Fibroblast of skin of right biceps (primary cell): ENCODE data around the gene B4GALT6.

ENCODE experiments used
- DNase-seq: peaks from one replicate; pipeline ENCODE4 v3.0.0-alpha.2; 2013

The B4GALT6 gene

DNA sequence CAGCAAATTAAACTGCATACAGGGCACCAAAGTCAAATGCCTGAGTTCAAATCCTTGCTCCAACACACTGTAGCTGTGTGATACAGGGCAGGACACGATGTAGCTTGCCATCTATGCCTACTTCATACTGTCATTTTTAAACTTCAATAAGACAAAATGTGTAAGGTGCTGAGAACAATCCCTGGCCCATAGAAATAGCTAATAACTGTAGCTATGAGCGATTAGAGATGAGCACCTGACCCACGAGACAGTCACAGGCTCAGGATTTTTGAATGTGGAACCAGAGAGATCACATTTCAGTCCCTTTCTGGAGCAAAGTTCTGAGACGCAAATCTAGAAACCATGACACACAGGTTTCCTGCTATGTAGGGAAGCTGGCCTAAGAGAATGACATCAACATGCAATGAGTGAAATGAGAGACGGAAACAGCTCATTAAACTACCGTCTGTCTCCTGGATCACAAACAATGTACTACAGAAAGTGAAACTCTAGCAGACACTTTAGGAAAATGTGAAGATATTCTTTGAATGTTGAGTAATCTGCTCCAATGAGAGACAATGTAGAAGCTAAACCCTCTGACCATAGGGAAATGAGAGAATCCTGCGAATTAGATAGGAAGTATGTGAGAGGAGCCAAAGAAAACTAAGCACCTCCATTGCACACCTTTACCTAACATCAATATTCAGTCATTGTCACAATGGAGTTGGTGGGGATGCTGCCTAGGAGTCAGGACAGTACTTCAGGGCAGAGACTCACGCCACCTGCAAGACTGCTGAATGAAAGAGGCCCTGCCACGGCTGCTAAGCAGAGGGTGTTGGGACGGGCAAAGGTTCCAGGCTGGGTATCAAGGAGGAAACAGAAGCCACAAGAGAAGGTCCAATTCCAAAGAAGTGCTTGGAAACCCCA lies 25.5 kb downstream of the B4GALT6 start:
- peak; percentile 18 for DNase-seq

GRCh38 chr18:31657823-31658669 lies 26.3 kb downstream of the B4GALT6 start:
- DNase-seq: no peak

GRCh38 chr18:31656754-31657153 lies 27.6 kb downstream of the B4GALT6 start:
- no peak for DNase-seq

GRCh38 chr18:31655354-31655753 lies 29.0 kb downstream of the B4GALT6 start:
- DNase-seq: no peak

DNA sequence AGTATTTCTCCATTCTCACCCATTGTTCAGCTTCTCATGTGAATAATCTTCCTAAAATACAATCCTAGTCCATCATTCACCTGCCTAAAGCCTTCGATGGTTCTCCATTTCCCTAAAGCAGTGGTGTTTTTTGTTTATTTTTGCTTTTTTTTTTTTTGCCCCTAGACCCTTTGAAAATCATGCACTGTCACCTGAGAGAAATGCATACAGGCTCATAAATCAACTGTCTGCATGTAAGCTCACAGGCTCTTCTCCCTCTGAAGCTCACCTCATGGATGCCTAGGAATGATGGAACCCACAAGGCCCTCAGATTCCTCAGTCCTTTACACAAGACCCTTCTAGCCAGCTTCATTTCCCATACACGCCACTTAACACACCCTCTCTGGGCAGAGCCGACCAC lies 31.5 kb downstream of the B4GALT6 start:
- DNase-seq: no peak

DNA sequence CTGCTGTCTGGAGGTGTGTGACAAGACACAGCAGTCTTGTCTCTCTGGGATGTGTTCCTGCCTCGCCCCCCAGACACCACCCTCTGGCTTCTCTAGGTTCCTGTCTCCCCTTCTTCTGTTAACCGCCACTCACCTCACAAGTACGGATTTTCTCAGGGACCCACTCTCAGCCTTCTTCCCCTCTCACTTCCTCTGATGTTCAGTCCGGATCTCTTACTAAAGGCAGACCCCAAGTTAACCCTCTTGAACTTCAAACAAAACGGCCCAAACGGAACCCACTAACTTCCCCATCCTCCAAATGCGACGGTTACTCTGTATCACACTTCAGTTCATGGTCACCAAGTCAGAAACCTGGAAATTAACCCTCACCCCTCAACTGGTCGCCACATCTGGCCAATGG lies 32.0 kb downstream of the B4GALT6 start:
- no peak for DNase-seq

DNA sequence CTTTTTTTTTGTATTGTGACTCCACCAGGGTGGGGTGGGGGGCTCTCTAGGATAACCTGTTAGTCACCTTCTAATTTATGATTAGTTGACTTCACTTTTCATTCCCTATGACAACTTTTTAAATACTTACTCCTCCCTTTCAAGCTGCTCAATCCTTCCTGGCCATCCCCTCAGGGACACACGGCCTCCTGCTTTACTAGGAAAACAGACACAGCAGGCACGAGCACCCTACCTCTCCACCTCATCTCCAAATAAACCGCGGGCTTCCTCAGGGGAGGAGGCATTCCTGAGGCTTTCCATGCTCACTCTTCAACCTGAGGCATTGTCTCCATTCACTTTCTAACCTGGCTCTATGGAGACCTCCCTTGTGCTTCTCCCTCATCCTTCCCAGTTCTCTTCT lies 33.0 kb downstream of the B4GALT6 start:
- DNase-seq: no peak

DNA sequence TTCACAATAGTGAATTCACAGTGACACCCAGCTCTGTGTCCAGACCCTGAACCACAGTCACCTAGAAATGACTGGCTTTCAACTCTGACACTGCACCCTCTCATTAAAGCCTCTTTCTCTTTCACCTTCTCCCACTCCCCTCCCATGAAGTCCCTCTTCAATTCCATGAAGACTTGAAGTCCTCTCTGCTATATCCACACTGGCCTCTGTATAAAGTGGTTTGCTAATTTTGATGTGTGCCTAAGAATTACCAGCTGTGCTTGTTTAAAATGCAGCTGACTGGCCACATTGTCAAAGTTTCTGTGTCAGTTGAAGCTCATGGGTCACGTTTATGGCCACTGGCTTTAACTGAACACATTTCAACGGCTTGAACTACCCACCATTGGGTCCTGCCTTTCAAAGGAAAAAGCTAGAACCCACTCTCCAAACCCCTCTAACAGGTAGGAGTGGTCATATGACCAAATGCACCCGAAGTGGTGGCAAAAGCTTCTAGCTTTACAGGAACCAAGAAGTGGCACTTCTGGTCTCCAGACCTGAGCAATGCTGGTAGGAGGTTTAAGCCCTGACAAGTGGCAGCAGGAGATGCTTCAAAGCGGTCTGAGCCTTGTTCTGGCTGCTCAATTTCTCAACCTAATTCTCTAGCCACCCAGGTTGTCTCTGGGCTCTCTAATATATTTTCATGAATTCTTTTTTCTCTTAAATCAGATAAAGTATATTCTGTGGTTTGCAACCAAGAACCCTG lies 34.2 kb downstream of the B4GALT6 start:
- DNase-seq: no peak

DNA sequence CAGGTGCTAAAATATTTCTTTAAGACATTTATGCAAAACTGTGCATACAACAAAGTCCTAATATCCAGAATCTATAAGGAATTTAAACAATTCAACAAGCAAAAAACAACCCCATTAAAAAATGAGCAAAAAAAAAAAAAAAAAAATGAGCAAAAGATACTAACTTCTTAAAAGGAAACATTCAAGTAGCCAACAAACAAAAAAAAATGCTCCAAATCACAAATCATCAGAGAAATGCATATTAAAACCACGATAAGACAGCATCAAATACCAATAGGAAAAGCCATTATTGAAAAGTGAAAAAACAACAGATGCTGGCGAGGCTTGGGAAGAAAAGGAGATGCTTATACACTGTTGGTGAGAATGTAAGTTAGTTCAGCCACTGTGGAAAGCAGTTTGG lies 34.9 kb downstream of the B4GALT6 start:
- no peak for DNase-seq

DNA sequence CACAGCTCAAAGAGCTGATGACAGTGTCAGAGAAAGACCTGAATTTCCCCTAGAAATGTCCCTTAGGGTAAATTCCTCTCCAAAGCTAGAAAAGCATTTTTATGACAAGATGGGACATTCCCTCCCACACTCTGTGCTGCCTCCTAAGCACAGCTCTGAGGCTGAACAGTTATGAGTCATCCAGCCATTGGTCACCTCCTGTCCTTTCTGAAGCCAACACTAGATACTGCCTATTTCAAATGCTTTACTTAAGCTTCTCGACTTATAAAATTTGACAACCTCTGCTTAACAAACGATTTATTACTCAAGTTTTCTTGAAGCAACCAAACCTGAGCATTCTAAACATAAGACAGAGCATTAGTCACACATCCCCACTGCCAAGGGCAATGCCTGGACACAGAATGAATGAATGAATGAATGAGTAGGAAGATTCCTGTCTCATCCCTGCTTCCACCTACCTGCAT lies 35.4 kb downstream of the B4GALT6 start:
- DNase-seq: peak; percentile 47

- DNase-seq: no peak
Observed at GRCh38 chr18:31648458-31648857, 35.9 kb downstream of the B4GALT6 start.

DNA sequence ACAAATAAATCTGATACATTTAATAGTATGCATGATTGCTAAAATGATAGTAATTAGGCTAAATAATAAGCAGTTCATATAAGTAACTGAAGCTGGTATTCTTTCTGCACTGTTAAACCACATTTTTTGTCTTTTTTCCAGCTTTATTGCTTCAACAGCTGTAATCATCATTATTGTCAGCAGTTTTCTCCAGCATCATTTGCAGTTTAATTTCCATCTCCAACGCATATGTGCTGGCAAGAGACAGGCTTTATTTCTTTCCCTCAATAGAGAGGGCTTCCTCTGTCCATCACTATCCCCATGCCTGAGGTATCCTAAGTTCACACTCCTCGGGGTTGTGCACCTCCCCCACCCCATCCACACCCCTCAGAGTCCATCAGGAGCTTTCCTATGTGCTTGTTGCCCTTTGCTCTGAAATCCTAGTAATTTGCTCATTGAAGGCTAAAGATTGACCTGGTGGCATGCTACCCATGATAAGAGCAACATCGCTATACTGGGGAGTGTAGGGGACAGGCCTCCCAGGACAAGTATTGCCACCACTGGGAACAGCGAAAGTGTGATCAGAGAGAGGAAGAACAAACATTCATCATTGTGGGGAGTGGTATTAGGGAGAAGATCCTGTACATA lies 37.1 kb downstream of the B4GALT6 start:
- no peak for DNase-seq

DNA sequence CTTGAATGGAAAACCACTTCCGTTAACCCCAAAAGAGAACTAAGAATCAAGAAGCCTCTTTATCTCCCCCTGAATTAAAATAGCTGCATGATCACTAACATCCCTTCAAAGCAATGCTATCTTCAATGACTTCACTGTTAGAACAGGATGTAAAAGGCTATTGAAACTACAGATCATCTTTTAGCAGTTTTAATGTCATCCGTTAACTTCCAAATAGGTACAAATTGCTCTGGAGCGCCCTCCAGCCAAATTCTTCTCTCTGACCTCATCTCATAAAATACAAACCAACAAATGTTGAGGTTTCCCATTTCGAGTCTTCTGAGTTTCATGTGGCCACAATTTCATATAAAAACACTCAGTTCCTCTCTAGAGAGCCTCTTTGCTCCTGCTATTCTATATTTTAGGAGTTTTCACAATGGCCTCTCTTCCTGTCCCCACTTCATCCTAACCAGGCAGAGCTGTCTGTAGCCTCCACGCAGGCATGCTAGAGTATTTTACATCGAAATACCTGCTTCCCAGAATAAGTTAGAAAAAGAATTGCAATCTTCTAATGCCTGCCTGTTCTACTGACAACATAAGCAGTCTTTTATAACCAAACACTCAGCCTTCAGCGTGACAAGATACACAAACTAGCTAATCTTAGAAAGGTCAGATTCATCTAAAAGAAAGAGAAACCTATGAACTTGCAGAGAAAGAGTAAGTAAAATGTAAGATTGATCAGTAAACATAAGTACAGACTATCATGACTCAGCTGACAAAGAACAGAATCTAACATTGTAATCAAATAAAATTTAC lies 37.9 kb downstream of the B4GALT6 start:
- DNase-seq: no peak

GRCh38 chr18:31645411-31645810 lies 39.0 kb downstream of the B4GALT6 start:
- DNase-seq: no peak

- peak; percentile 33 for DNase-seq
Observed at GRCh38 chr18:31643003-31643402, 41.4 kb downstream of the B4GALT6 start.

DNA sequence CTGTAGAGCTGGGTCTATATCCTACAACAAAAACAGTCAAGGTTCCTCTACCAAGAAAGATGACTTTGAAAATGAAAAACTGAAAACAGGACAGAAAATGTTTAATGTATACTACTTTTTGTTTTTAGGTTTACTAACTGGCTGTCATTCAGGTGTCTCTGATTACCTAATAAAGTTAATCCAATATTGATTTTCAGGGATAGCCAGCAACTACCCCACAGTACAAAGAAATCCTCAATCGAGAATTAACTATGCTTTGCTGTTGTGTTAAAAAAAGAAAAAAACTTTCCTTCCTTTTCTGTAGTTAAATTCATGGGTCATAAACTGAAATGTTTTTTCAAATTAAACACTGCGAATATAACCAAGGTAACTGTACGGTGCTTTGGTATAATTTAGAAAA lies 46.9 kb downstream of the B4GALT6 start:
- DNase-seq: no peak

DNA sequence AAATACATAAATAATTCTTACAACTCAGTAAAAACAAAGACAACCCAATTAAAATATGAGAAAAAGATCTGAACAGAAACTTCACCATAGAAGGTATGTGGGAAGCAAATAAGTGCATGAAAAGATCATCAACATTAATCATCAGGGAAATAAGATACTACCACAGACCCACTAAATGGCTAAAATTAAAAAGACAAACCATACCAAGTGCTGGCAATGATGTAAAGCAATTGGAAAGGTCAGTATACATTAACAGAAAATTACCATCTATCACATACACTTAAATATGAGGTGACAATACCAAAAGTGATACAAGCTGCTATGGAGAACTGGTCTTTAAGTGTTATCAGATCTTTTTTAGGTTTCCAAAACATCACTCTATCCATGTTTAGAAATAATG lies 48.0 kb downstream of the B4GALT6 start:
- DNase-seq: no peak

DNA sequence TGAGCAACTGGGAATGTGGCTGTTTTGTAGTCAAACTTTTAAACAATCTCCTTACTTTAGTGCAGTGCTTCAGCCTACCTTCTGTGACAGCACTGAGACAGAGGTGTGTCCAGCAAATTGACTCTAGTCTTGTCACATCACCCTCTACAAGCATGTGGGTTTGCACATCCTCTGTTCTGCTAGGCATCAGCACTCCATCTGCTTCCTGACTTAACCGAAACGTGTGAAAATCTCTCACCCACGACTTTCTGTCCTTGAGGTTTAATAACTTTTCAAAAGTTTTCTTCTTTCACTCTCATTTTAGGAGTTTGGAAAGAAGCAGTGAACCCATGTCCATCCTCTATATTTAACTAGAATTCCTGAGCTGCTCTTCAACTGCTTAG lies 50.1 kb downstream of the B4GALT6 start:
- no peak for DNase-seq

DNA sequence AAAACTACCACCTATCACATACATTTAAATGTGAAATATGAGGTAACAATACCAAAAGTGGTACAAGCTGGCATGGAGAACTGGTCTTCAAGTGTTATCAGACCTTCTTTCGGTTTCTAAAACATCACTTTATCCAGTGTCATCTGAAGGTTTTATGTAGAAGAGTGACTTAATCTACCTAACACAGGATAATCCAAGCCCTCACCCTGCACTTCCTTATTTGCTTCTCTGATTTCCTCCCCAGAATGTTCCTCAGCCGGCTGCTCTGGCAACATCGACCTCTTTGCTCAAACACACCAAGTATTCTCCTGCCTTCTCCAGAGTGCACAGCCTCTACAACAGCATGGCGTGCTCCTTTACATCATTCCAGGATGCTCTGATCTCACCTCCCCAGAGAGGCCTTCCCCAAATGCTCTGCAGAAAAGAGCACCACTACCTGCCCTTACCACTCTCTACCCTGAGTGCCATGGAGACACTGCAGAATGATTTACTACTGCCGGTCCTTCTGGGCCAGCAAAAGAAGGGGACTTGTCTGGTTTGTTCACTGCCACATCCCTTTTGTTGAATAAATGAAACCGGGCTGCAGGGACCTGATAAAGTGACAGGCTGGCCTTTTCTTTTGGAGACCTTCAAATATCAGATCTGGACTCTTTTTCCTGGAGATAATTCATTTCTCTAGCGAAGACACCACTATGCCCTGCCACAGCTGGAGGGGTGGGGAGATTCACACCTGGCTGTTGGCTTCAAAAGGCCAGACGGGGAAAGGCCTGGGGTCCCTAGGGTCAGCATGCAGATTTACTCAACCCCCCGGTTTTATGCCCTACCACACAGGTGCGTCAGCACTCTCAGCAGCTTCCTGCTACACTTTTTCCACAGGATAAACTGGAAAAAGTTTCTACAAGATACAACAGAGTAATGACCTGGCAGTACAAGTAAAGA lies 50.7 kb downstream of the B4GALT6 start:
- no peak for DNase-seq

GRCh38 chr18:31632356-31632755 lies 52.0 kb downstream of the B4GALT6 start:
- DNase-seq: no peak

DNA sequence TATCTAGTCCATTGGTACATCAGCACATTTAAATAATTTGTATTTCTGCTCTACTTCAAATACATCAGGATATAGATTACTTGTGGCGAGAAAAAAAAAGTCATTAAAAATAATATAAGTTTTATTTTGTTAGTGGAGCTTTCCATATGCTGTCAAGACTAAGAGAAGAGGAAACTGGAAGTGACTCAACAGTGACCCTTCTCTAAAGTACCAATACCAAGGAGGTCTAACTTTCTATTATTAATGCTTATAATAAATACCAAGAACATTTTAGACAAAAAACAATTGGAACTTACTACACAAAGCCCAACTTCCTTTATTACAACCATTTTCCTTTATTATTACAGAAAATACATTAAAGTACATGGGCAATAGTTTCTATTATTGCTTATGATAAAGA lies 52.9 kb downstream of the B4GALT6 start:
- DNase-seq: no peak
